H1 (cell line): ENCODE results near the gene ADGRG2. TPM values are rescaled to one million over a fixed set of nuclear protein-coding genes. Genes with fewer than 3 reads are reported as not detected.

ENCODE experiments used
- CTCF ChIA-PET: fragments of 300-600 bp; sonication (Branson Sonifier 250); formaldehyde crosslinking; loops from one replicate; lab custom pipeline; 2021; ENCODE audit not compliant: partially characterized antibody; lab: Charles Lee
- POLR2A ChIA-PET: fragments of 300-600 bp; sonication (Branson Sonifier 250); formaldehyde crosslinking; loops from one replicate; lab custom pipeline; 2021; ENCODE audit warnings: inconsistent platforms; ENCODE audit not compliant: partially characterized antibody; lab: Charles Lee
- DNase-seq, 2 experiments: peaks; one replicate each; pipeline versions ENCODE4 v3.0.0 to v3.0.0-alpha.2; 2010 to 2022; ENCODE audit warnings: low spot score in 2 of 2, low read depth in 1 of 2, mixed read lengths in 1 of 2
- FAIRE-seq: peaks from 2 replicates; lab custom pipeline; 2011; peaks lifted over from hg19 to GRCh38; lab: Jason Lieb, UNC
- H2AFZ ChIP-seq: 2 replicates; pipeline ENCODE4 v1.8.1; 2012; ENCODE audit warnings: low read length, inconsistent platforms
- H2AK5ac ChIP-seq: 2 replicates; pipeline ENCODE4 v1.6.1; 2013; ENCODE audit warnings: low read depth, low read length
- H2BK120ac ChIP-seq: replicated peaks from 2 replicates; pipeline ENCODE3; 2013; ENCODE audit warnings: low read depth, low read length, inconsistent platforms
- H2BK12ac ChIP-seq: 2 replicates; pipeline ENCODE4 v1.6.1; 2013; ENCODE audit warnings: low read depth, low read length
- H2BK15ac ChIP-seq: 2 replicates; pipeline ENCODE4 v1.6.1; 2013; ENCODE audit warnings: low read length
- H2BK20ac ChIP-seq: 2 replicates; pipeline ENCODE4 v1.6.1; 2013; ENCODE audit warnings: low read length
- H2BK5ac ChIP-seq: 2 replicates; pipeline ENCODE4 v1.6.1; 2013; ENCODE audit warnings: low read depth, low read length
- H3K14ac ChIP-seq: 2 replicates; pipeline ENCODE4 v1.6.1; 2013; ENCODE audit warnings: inconsistent platforms; ENCODE audit not compliant: insufficient read length
- H3K18ac ChIP-seq: 2 replicates; pipeline ENCODE4 v1.6.1; 2013; ENCODE audit warnings: low read length; ENCODE audit errors: extremely low read depth
- H3K23ac ChIP-seq: 2 replicates; pipeline ENCODE4 v1.6.1; 2013; ENCODE audit warnings: inconsistent platforms; ENCODE audit not compliant: insufficient read length
- H3K23me2 ChIP-seq: 2 replicates; pipeline ENCODE4 v1.6.1; 2013; ENCODE audit warnings: low read depth, low read length
- H3K27ac ChIP-seq: 2 replicates; pipeline ENCODE4 v1.6.1; 2011; ENCODE audit warnings: low read depth, low read length, inconsistent platforms
- H3K27me3 ChIP-seq, 4 experiments: replicated peaks in 1 of 4; 1 replicate in 1 of 4; 2 replicates in 3 of 4; pipeline versions ENCODE4 v1.6.1 to v1.8.1; 2011 to 2013; ENCODE audit warnings: low read length in 3 of 4, mild to moderate bottlenecking in 3 of 4, inconsistent platforms in 2 of 4, mixed read lengths in 2 of 4, moderate library complexity in 1 of 4; ENCODE audit not compliant: control insufficient read depth in 3 of 4, insufficient read depth in 3 of 4; ENCODE audit errors: extremely low read depth in 1 of 4
- H3K36me3 ChIP-seq, 4 experiments: 2 replicates each; pipeline versions ENCODE4 v1.6.1 to v1.8.1; 2011 to 2013; ENCODE audit warnings: mild to moderate bottlenecking in 4 of 4, low read length in 3 of 4, moderate library complexity in 2 of 4, control low read depth in 1 of 4, inconsistent platforms in 1 of 4; ENCODE audit not compliant: insufficient read depth in 4 of 4, control insufficient read depth in 2 of 4
- H3K4ac ChIP-seq: replicated peaks from 2 replicates; pipeline ENCODE3; 2013; ENCODE audit warnings: low read length, low read depth, mixed read lengths, inconsistent platforms; ENCODE audit not compliant: insufficient read length
- H3K4me1 ChIP-seq, 4 experiments: replicated peaks in 1 of 4; 1 replicate in 1 of 4; 2 replicates in 3 of 4; pipeline versions ENCODE4 v1.6.1 to v1.8.1; 2011 to 2013; ENCODE audit warnings: low read length in 3 of 4, inconsistent platforms in 2 of 4, mixed read lengths in 1 of 4; ENCODE audit not compliant: insufficient read depth in 4 of 4, control insufficient read depth in 3 of 4
- H3K4me2 ChIP-seq, 2 experiments: 2 replicates each; pipeline versions ENCODE4 v1.6.1 to v1.8.1; 2011 to 2013; ENCODE audit warnings: low read depth in 2 of 2, low read length in 2 of 2, control low read depth in 1 of 2, inconsistent platforms in 1 of 2, mild to moderate bottlenecking in 1 of 2; ENCODE audit not compliant: insufficient read depth in 1 of 2
- H3K4me3 ChIP-seq, 4 experiments: fragments of 200-600, 300-600 bp in 1 of 4; sonication (generic), shearing (Covaris generic), sonication (Bioruptor Twin) in 1 of 4; 2 replicates each; pipeline versions ENCODE4 v1.5.1 to v1.8.1; 2011 to 2016; ENCODE audit warnings: low read length in 4 of 4, low read depth in 3 of 4, control low read depth in 2 of 4, inconsistent platforms in 2 of 4, mild to moderate bottlenecking in 2 of 4, mixed read lengths in 1 of 4, moderate library complexity in 1 of 4; ENCODE audit not compliant: insufficient read depth in 2 of 4; ENCODE audit errors: extremely low read depth in 1 of 4
- H3K56ac ChIP-seq: replicated peaks from 2 replicates; pipeline ENCODE3; 2013; ENCODE audit warnings: low read depth, mild to moderate bottlenecking, mixed read lengths, low read length, inconsistent platforms; ENCODE audit not compliant: insufficient read length
- H3K79me1 ChIP-seq: 2 replicates; pipeline ENCODE4 v1.6.1; 2013; ENCODE audit warnings: low read depth, low read length, control low read depth
- H3K79me2 ChIP-seq, 2 experiments: 2 replicates each; pipeline versions ENCODE4 v1.6.1 to v1.8.1; 2012 to 2013; ENCODE audit warnings: low read length in 2 of 2, mild to moderate bottlenecking in 2 of 2, inconsistent platforms in 1 of 2; ENCODE audit not compliant: insufficient read depth in 2 of 2, control insufficient read depth in 1 of 2
- H3K9ac ChIP-seq, 4 experiments: replicated peaks in 1 of 4; 1 replicate in 1 of 4; 2 replicates in 3 of 4; pipeline versions ENCODE4 v1.6.1 to v1.8.1; 2011 to 2013; ENCODE audit warnings: low read depth in 3 of 4, low read length in 3 of 4, control low read depth in 2 of 4, mild to moderate bottlenecking in 2 of 4, moderate library complexity in 2 of 4, inconsistent platforms in 1 of 4; ENCODE audit errors: extremely low read depth in 1 of 4
- H3K9me3 ChIP-seq, 2 experiments: 2 replicates each; pipeline versions ENCODE4 v1.6.1 to v1.8.1; 2012 to 2013; ENCODE audit warnings: mild to moderate bottlenecking in 2 of 2, moderate library complexity in 2 of 2, control low read depth in 1 of 2, inconsistent platforms in 1 of 2, low read depth in 1 of 2, low read length in 1 of 2, mixed read lengths in 1 of 2; ENCODE audit not compliant: insufficient read depth in 2 of 2
- H4K20me1 ChIP-seq, 2 experiments: replicated peaks in 1 of 2; 2 replicates each; pipeline versions ENCODE3 to v1.8.1; 2011 to 2013; ENCODE audit warnings: inconsistent platforms in 2 of 2, low read length in 2 of 2, mild to moderate bottlenecking in 1 of 2; ENCODE audit not compliant: insufficient read depth in 2 of 2, control insufficient read depth in 1 of 2
- H4K5ac ChIP-seq: 2 replicates; pipeline ENCODE4 v1.6.1; 2013; ENCODE audit warnings: low read length, low read depth, mixed read lengths, inconsistent platforms; ENCODE audit not compliant: insufficient read length
- H4K8ac ChIP-seq: 2 replicates; pipeline ENCODE4 v1.8.0; 2013; ENCODE audit warnings: mild to moderate bottlenecking, moderate library complexity, low read length, inconsistent platforms; ENCODE audit not compliant: insufficient read depth; ENCODE audit errors: extremely low read depth
- H4K91ac ChIP-seq: replicated peaks from 2 replicates; pipeline ENCODE3; 2013; ENCODE audit warnings: low read length, mixed read lengths, inconsistent platforms; ENCODE audit not compliant: insufficient read length
- CBX5 ChIP-seq: fragments of 300-800, 300-1000 bp; sonication (generic); IDR thresholded peaks from 2 replicates; pipeline ENCODE4 v1.7.1; 2016; ENCODE audit warnings: antibody characterized with exemption, low read length, low read depth
- GABPA ChIP-seq: IDR thresholded peaks from 2 replicates; pipeline ENCODE4 v1.6.1; 2011; ENCODE audit warnings: mild to moderate bottlenecking, low read length, moderate library complexity, borderline replicate concordance; ENCODE audit not compliant: insufficient read depth
- NRF1 ChIP-seq: IDR thresholded peaks from 2 replicates; pipeline ENCODE4 v1.6.1; 2011; ENCODE audit warnings: mild to moderate bottlenecking, low read depth, low read length, improper control_type of control experiment
- SIRT6 ChIP-seq: IDR thresholded peaks from one replicate; pipeline ENCODE4 v1.7.1; 2012; ENCODE audit warnings: low read length, inconsistent platforms
- USF2 ChIP-seq: IDR thresholded peaks from 2 replicates; pipeline ENCODE4 v1.6.1; 2011; ENCODE audit warnings: low read length, improper control_type of control experiment
- ZNF274 ChIP-seq: IDR thresholded peaks from 2 replicates; pipeline ENCODE4 v1.7.0; 2012; ENCODE audit warnings: low read length, borderline replicate concordance; ENCODE audit errors: extremely low read depth
- WGBS, 2 experiments: shearing (Covaris generic) in 1 of 2; methylation state at CpG; one replicate each; pipeline versions ENCODE4 v1.1.6 to v1.1.7; 2013 to 2015; ENCODE audit warnings: low lambda C conversion rate in 2 of 2, mixed read lengths in 2 of 2, inconsistent platforms in 1 of 2, low coverage in 1 of 2, missing lambda C conversion rate in 1 of 2; ENCODE audit not compliant: insufficient replicate concordance in 2 of 2, insufficient coverage in 1 of 2, insufficient read length in 1 of 2; ENCODE audit errors: extremely low coverage in 1 of 2, missing lambda C conversion rate in 1 of 2; 5-methylcytosine and 5-hydroxymethylcytosine counted together
- polyA plus RNA-seq, 7 experiments: library from polyadenylated mRNA; depleted of rRNA in 3 of 7; stranded (reverse) in 5 of 7; unstranded in 2 of 7; fragments of >200 nt in 5 of 7; fragments of 200-250 nt in 2 of 7; gene quantifications; 1 replicate in 5 of 7; 2 replicates in 1 of 7; 4 replicates in 1 of 7; pipeline versions ENCODE4 v1.2.1 to v1.2.3, GENCODE V29; 2011 to 2013; ENCODE audit warnings: missing spikeins in 2 of 7, mixed read lengths in 2 of 7
- total RNA-seq: library from RNA; stranded (reverse); fragmentation: NEBNext Ultra II Directional; extraction: Animal tissue kit (Norgen Biotek cat#: 25700); gene quantifications from 2 replicates; pipeline ENCODE4 v1.2.1, GENCODE V29; 2021

Gene ADGRG2
- total and polyA plus RNA-seq, 2 of the 8 experiments (the other 6 are each of a cell fraction or from before 2014, with no cell fraction given): 8.9 to 13.3 TPM

- FAIRE-seq (no peak), DNase-seq (no peak)
- no peaks in the 10 kb centered on the region for H3K4me1 ChIP-seq
- no peak overlapping the region for H2BK15ac ChIP-seq
- H3K56ac ChIP-seq: no peak overlapping the region
- H4K91ac ChIP-seq: no peak overlapping the region
- no peak overlapping the region for H2AFZ ChIP-seq
- H3K4ac ChIP-seq: no peak overlapping the region
- H3K14ac ChIP-seq: no peak overlapping the region
- TF ChIP-seq CBX5 (no peak), NRF1 (no peak), GABPA (no peak), SIRT6 (no peak), ZNF274 (no peak), USF2 (no peak)
- CTCF ChIA-PET: no interaction called here
- H3K4me3 ChIP-seq: no peak overlapping the region
- H4K20me1 ChIP-seq: no peaks in the 10 kb centered on the region
- POLR2A ChIA-PET: no interaction called here
- H3K23ac ChIP-seq: no peak overlapping the region
- no peak overlapping the region for H3K9ac ChIP-seq
- H3K23me2 ChIP-seq: no peaks in the 10 kb centered on the region
- no peak overlapping the region for H3K27ac ChIP-seq
- H3K4me2 ChIP-seq: no peak overlapping the region
- no peak overlapping the region for H2BK20ac ChIP-seq
- no peak overlapping the region for H2BK12ac ChIP-seq
- H4K5ac ChIP-seq: no peak overlapping the region
- no peaks in the 10 kb centered on the region for H3K27me3 ChIP-seq
- H2BK120ac ChIP-seq: no peak overlapping the region
- no peak overlapping the region for H2BK5ac ChIP-seq
- 73% methylated on average over 4 of the region's 6 CpGs; no CpG with 5 or more reads in 1 of the 2 experiments for WGBS, 2 experiments
- no peaks in the 10 kb centered on the region for H3K79me2 ChIP-seq
- H3K18ac ChIP-seq: no peak overlapping the region
- H3K36me3 ChIP-seq: no peaks in the 10 kb centered on the region
- H3K9me3 ChIP-seq: no peaks in the 10 kb centered on the region
- H2AK5ac ChIP-seq: no peak overlapping the region
- H4K8ac ChIP-seq: no peak overlapping the region
- H3K79me1 ChIP-seq: no peaks in the 10 kb centered on the region
Observed at GRCh38 chrX:19064175-19064574, 58.1 kb downstream of the ADGRG2 start.
